Measurements from ENCODE around the gene UPK2.

DNA sequence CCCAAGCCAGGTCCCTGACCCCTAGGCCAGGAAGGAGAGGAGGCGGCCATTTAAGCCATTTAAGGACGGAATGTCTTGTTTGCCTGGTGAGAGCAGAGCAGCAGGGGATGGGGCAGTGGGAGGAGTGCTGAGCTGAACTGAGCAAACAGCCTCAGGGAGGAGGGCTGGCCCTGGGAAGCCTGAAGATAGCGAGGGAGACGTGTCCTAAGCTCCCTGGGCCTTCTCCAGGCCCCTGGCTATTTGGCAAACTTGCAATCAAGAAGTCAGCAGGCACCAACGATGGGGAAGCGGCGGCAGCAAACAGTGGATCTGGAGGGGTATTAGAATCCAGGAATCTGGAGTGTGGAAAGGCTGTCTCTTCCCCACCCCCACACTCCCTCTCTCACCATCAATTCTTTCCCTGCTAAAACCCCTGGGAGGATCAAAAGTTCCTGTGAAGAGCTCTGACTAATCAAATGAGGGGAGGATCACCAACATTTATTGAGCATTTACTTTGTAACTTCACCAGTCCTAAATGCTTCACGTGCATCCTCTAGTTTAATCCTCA is 39.2 kb upstream of the UPK2 start:
- TF ChIP-seq EZH2 (IDR thresholded peaks at IDR 0.05; ENCODE audit: insufficient read depth, poor library complexity, severe bottlenecking), result no peak
- no peak for TF ChIP-seq EZH2phosphoT487 (IDR thresholded peaks at IDR 0.05; ENCODE audit: insufficient read depth, low read depth)
